ENCODE measurements around the gene RAP1GDS1.
"Not testable (repeated sequence)": the region's sequence is repeated elsewhere in the genome, so short reads cannot be mapped to it uniquely, and the experiment has no call there.

Gene RAP1GDS1

DNA sequence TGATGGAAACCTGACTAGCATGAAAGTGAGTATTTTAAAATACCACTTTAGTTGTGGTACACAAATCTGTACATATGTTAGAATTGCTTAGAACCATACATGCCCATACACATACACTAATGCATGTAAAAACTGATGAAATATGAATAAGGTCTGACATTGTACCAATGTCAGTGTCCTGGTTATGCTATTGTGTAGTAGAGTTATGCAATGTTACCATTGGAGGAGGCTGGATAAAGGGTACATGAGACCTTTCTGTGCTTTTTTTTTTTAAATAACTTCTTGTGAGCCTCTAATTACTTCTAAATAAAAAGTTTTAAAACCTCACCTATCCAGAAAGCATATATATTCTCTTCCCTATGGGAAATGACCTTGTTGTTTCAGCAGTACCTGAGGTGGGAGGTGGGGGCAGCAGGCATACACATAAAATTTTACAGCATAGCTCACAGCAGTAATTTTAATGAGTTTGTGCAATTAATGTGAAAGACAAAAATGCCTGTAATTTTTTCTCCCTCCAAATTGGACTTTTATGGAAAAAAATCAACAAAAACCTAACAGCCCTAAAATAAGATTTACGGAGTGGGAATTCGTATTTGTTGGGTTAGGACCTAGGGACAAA is 97.6 kb downstream of the RAP1GDS1 start:
- no peak for DNase-seq

DNA sequence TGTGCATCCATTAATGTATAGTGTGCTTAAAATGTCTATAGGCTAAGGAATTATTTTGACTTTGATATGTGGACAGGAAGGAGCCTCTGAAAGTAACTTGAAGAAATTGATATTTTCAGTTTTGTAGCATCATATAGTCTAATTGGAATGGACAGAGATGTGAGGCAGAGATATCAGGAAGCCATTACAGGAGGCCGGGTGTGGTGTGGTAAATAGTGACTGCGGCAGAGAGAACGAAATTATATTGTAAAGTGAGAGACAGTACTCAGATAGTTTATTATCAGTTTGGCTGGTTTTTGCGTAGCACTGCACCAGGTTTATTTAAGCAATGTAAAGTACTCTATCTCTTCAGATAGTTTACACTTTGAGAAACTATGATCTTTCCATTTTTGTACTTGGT is 98.5 kb downstream of the RAP1GDS1 start:
- DNase-seq = no peak

DNA sequence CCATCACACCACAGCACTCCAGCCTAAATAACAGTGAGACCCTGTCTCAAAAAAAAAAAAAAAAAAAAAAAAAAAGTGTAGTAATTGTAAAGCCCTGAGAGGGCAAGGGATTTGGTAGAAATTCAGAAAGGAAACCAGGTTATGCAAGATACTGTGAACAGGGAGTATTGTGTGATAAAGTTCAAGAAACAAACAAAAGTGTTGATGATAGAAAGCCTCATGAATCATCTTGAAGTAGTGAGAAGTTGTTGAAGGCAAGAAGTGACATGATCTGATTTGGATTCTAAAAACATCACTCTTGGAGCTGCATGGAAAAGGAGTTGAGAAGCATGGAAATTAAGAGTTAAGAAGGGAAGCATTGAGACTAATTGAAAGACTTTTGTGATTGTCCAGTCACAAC is 102.2 kb downstream of the RAP1GDS1 start:
- DNase-seq = no peak

DNA sequence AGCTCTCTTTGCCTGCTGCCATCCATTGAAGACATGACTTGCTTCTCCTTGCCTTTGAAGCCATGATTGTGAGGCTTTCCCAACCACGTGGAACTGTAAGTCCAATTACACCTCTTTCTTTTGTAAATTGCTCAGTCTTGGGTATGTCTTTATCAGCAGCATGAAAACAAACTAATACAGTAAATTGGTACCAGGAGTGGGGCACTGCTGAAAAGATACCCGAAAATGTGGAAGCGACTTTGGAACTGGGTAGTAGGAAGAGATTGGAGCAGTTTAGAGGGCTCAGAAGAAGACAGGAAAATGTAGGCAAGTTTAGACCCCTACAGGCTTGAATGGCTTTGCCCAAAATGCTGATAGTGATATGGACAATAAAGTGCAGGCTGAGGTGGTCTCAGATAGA is 105.1 kb downstream of the RAP1GDS1 start:
- DNase-seq = not testable (repeated sequence)

DNA sequence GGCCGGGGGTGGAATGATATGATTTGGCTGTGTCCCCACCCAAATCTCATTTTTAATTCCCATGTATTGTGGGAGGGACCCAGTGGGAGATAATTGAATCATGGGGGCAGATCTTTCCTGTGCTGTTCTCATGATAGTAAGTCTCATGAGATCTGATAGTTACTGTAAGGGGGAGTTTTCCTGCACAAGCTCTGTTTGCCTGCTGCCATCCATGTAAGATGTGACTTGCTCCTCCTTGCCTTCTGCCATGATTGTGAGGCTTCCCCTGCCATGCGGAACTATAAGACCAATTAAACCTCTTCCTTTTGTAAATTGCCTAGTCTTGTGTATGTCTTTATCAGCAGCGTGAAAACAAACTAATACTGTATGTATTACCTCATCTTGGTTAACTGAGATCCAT is 106.8 kb downstream of the RAP1GDS1 start:
- DNase-seq = not testable (repeated sequence)

DNA sequence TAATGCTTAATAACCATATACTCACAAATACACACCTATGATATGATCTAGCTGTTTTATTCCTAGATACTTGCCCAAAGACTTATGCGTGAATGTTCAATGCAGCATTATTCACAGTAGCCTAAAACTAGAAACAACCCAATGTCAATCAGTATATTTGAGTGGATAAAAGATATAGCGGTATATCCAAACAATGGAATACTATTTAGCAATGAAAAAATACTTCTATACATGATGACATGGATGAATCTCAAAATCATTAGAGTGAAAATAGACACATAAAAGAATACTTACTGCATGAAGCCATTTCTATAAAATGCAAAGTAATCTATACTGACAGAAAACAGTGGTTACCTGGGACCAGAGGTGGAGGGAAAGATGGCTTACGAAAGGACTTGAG is 108.1 kb downstream of the RAP1GDS1 start:
- DNase-seq = no peak

DNA sequence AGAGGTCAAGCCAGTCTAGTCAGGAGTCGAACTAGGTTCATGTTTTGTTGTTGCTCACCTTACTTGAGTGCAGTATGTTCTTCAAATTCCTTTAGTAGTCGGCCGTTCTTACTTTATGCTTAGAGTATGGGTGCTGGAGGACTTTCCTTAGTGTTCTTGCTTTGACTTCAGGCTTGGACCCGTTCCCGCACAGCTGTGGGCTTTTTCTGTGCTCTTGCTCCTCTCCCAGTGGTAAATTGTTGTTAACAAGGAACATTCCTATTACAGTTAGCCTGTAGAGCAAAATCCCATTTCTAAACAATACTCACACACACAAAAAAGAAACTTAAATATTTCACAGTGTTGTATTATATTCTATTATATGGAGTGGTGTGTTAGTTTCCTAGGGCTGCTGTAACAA is 113.5 kb downstream of the RAP1GDS1 start:
- DNase-seq = no peak

DNA sequence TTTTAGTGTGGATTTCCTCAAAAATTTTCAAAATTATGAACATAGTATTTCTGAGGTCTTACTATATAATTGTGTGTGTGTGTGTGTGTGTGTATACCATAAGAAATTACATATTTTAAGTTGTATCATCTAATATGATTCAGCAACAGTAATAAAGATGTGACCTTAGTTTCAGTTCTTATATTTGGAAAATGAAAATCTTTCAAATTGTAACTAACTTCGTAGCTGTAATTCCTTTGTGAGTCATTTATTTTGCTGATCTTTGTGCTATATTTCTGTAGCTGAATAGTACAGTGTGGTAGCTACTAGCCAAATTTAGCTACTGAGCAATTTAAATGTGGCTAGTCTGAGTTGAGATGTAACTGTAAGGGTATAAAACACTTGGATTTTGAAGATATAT is 116.4 kb downstream of the RAP1GDS1 start:
- no peak for DNase-seq

DNA sequence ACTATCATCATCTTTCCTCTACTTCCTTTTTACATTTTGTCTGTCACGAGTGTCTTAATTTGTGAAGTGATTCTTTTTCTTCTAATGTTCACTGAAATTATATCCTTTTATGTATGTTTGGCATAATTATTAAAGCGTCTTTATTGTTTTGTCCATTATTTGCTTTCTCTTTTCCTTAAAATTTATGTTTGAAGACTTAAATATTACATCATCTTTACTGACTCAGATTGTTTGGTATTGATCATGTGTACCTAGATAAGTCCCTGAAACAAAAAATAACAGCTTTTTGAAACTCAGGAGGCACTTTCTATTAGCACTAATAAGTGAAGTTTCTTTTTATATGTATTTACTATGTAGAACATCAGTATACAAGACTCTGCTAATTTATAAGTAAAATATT is 120.1 kb downstream of the RAP1GDS1 start:
- DNase-seq = no peak

DNA sequence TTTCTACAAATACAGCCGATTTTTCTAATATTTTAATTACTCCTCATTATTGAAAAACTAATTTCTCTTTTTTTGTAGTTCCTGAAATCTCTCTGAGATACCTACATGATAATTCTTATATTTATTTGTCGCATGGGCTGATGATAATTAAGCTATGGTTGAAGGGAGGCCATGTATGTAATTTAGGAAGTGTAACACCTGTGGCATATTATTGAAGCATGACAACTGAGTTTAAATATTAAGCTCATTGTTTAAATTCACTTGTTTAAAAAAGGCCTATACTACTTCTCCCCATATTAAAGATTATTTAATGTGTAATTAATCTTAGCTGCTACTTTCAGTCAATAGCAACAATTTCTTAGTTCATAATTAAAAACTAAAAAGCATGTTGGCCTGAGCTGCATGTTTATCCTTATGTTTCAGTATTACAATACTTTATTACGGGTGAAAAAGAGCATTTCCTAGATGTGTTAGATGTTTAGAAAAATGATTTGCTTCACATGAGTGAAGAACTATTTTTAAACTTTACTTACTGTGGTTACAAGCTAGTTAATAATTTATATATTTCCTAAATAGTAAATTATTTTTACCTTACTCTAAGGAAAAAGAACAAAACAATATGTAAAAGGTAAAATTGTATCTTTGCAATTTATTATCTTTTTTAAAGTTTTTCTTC is 122.4 kb downstream of the RAP1GDS1 start:
- no peak for DNase-seq

DNA sequence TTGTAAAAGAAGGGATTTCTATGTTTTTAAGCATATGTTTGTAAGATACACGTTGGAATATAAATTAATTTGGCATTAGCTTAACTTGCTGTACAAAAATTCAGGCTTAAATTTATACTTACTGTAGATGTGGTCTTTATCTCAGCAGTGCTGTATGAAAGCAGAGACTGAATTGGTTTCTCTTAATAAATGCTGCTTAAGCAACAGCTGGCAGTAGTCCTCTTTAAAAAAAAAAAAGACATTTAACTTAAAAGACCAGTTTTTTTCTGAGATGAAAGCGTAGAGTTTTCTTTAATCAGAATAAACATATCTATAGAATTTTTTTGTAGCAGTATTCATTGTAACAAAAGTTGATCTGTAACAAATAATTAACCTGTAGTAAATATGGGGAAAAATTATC is 124.6 kb downstream of the RAP1GDS1 start:
- no peak for DNase-seq

DNA sequence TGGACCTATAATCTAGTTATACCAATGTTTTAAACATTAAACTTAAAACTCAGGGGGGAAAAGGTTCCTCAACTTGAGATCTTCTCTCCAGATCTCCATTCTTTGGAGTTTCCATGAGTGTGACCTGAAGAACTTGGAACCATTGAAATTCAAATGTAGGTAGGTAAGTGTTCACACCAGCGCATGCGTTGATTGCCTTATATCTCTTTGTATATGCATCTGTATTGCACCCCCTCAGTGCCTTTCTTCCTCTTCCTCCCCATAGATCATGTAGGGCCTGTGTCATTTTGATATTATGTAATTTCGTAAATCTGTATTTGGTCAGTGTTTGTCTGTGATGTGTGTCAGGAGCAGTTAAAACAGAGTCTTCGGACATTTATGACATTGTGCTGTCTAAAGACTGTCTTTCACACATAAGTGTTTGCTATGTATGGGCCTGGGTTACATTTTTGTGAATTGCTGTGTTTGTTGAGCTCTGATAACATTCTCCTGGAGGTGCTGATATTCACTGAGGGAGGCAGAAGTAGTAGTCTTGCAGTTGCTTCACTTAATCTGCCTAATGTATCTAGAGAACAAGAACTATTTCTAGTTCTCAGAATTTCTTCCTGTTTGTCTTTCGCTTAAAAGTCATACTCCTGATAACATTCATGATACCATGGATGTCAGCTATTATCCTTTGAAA is 126.3 kb downstream of the RAP1GDS1 start:
- no peak for DNase-seq

DNA sequence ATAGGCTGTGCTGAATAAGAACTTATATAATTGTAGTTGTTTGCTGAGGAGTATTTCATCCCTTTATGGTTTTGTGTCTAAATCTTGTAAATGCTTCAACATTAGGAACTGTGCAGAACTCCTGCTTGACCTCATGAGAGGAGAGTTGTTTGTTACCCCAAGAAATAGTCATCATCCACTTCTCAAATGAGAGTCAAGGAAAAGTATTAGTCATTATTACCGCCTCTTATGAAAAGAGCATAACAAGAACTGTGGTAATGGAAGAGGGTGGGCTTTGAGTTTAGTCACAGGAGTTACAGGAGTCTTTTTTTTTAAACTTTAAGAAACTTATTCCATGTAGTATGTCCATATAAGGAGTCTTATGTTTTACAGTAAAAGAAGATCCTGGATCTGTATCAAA is 132.9 kb downstream of the RAP1GDS1 start:
- no peak for DNase-seq

DNA sequence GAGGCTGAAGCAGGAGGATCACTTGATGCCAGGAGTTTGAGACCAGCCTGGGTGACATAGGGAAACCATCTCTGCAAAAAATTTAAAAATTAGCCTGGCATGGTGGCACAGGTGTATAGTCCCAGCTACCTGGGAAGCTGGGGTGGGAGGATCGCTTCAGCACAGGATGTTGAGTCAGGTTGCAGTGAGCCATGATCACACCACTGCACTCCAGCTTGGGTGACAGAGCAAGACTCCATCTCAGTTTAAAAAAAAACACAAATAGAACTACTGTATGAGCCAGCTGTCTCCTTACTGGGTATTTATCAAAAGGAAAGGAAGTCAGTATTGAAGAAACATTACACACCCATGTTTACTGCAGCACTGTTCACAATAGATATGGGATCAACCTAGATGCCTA is 138.7 kb downstream of the RAP1GDS1 start:
- DNase-seq = no peak

DNA sequence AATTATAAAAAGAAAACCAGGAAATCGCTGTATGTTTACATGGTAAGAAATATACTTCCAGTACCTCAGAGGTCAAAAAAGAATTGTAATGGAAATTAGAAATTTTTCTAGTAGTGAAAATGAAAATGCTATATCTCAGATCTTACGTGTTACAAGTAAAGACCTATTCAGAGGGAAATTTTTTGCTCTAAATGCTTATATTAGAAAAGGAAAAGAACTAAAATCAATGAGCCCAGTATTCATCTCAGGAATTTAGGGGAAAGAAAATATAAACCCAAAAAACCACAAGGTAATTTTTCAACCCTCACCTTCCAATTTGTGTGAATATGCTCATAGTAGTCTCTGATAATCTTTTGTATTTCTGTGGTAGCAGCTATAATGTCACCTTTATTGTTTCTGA is 145.6 kb downstream of the RAP1GDS1 start:
- no peak for DNase-seq

DNA sequence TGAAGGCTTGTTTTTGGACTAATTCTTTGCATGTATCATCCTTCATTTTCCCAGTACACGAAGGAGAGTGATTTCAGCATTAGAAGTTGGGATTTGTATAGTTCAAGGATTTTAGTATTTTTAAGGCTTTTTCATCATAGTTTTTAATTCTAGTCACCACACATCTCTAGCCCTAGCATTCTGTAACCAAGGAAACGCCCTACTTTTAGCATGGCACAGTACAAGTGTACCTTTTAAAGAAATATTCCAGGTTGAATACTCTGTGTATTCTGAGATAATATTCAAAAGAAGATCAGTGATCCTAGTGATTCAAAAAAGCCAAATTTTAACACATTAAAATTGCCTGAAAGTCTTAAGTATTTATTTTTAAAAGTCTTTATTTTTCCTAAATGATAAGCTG is 150.5 kb downstream of the RAP1GDS1 start:
- no peak for DNase-seq

DNA sequence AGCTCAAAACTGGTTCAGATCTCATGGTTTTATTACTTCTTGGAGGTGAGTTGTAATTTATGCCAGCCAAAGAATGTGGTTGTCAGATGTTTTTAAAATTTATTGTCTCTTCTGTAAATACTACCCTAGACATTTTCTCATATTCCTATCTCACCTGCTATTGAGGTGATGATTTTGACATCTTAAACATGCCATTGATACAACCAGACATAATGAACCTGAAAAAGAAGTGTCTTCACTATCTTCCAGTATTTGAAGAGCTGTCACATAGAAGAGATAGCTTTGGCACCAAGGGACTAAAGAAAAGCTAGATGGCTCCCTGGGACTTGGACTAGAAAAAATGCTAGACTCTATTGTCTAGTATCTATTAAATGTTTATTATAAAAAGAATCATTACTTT is 155.7 kb downstream of the RAP1GDS1 start:
- no peak for DNase-seq

DNA sequence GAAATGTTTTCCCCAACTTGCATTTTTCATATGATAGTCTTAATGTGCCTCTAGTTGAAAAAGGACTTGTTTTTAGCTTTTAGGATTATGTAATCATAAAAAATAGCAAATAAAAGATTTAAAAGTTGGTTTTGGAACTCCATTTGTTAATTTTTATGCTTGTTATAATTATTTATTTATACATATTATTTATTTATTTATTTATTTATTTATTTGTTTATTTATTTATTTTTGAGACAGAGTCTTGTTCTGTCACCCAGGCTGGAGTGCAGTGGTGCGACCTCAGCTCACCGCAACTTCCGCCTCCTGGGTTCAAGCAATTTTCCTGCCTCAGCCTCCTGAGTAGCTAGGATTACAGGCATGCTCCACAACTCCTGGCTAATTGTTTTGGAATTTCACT is 159.0 kb downstream of the RAP1GDS1 start:
- not testable (repeated sequence) for DNase-seq

DNA sequence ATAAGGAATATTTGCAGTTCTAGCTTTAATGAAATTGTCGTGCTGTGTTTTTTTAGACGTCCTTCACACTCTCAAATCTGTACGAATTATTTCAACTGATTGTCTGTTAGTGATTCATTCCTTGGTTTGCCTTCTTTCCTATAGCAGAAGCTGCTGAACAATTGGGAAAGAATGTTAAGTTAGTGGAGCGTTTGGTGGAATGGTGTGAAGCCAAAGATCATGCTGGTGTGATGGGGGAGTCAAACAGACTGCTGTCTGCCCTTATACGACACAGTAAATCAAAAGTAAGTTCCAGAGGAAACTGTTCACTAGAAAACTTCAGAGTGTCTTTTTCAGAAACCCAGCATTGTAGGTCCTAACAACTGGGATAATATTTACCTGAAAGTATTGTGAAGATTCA is 159.9 kb downstream of the RAP1GDS1 start:
- DNase-seq = no peak

DNA sequence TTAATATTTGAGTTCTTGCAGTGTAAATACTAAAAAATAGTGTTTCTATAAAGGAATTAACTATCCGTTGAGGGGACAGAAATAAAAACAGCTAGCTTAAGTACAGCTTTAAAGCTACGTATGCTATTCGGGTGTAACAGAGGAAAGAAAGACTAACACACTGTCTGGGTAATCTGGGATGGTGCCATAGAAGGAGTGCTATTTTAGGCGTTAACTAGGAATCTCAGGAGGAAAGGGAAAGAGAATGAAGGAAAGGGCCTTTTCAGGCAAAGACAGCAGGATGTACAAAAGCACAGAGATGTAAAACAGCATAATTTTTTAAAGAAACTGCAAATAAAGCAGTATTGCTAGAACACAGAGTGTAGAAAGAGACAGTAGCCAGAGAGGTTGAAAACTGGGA is 161.8 kb downstream of the RAP1GDS1 start:
- no peak for DNase-seq

DNA sequence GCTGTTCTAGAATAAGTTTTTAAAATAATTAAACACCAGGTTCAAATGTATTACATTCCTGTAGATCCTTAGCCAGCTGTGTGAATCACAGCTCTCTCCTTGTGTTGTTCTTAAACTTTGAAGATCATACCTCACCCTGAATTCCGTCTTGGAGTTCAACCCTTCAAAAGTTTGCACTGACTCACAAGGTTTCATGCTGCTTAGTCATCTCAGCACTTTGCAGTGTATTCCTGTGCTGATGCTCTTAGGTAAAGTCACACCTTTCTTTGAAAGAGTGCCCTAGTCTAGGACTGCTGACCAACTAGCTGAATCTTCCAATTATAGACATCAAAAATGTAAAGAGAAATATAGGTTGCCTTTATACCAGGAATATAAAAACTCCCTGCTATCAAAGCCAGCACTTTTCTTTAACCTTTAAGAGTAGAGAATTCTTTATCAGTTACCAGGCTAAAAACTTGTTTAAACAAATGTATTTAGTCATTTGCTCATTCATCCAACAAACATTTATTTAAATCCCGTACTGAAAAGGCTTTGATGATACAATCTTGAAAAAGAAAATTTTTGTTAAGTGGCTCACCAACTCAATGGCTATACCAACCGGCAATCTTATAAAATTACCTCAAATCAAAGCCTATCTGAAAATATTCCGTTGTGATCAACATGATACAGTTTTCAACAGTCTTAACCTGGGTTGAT is 169.7 kb downstream of the RAP1GDS1 start:
- peak; percentile 15 for DNase-seq

DNA sequence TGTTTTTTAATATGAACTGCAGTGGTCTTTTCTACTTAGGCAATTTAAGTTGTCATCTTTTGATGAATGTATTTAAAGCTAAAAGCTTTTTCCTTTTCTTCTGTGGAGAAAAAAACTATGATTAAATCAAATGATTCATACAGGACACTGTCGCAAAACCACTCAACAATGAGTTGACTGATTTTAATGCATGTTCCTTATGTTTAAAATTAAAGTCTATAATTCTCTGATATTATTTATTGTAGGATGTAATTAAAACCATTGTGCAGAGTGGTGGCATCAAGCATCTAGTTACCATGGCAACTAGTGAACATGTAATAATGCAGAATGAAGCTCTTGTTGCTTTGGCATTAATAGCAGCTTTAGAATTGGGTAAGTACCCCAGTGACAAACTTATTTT is 172.5 kb downstream of the RAP1GDS1 start:
- DNase-seq = no peak

DNA sequence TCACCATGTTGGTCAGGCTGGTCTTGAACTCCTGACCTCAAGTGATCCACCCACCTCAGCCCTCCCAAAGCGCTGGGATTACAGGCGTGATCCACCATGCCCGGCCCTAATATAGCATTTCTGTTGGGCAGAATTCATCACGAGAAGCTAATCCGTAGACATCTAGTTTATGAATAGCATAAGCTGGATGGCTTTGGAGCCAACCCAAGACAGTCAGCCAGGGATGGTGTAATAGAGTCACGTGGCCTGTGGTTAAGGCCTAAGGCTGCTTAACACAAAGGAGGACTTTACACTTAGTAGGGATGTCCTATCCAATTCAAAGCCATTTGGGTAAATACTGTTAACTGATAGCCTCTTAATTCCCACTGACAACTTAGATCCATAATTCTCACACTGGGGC is 173.6 kb downstream of the RAP1GDS1 start:
- DNase-seq = no peak

DNA sequence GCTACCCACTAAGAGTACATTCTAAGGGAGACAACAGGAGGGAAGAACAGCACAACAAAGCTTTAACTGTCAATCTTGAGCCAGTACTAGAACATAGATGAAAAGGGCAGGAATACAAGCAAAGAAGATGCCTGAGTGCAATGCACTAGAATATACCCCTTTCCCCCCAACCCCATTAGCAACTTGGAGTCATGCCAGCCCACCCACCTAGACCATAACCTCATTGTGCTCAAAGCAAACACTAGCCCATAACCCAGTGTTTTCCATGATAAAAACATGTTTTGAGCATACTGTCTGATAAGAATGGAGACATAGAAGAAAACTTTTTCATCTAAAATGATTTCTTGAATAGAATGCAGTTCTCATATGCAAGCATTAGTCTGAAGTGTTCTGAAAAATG is 183.2 kb downstream of the RAP1GDS1 start:
- no peak for DNase-seq
